Measurements from ENCODE around the gene KLF13. TPM values are rescaled to one million over a fixed set of nuclear protein-coding genes. Genes with fewer than 3 reads are reported as not detected.

Gene KLF13
- total RNA-seq, 1 experiment from 2014 or later: 78.6 TPM

- peaks cover 27% of the 10 kb centered on the region for H3K4me1 ChIP-seq (ENCODE audit: control insufficient read depth, insufficient read depth, low read length)
- in situ Hi-C loops (cut with HindIII; ENCODE audit: low pct_unique_long_range_greater_than_20kb, low sequenced_read_pairs): no loop called here
- H3K27ac ChIP-seq (ENCODE audit: low read length): no peak overlapping the region
- H3K4me3 ChIP-seq (ENCODE audit: low read depth in 2 of 2, low read length in 2 of 2): no peak overlapping the region
- H3K9me3 ChIP-seq (ENCODE audit: control insufficient read depth, insufficient read depth, low read depth, low read length): no peaks in the 10 kb centered on the region
- DNase-seq (ENCODE audit: low read depth, low spot score) (no peak), ATAC-seq (no peak)
- CTCF ChIA-PET: no interaction called here
- TF ChIP-seq SIN3A (IDR thresholded peaks at IDR 0.05; ENCODE audit: borderline replicate concordance, insufficient read depth, low read depth, low read length) (no peak), POLR2AphosphoS5 (IDR thresholded peaks at IDR 0.05; ENCODE audit: low read depth, low read length) (no peak), CTCF (IDR thresholded peaks at IDR 0.05) (no peak), REST (IDR thresholded peaks at IDR 0.05; ENCODE audit: insufficient read depth in 1 of 2, low read depth in 2 of 2, low read length in 1 of 2) (no peak), TCF7L2 (IDR thresholded peaks at IDR 0.05; ENCODE audit: low read depth, low read length) (no peak)
- H3K27me3 ChIP-seq (ENCODE audit: control insufficient read depth, insufficient read depth, low read length): no peaks in the 10 kb centered on the region
- H3K36me3 ChIP-seq (ENCODE audit: control insufficient read depth, insufficient read depth, low read length): no peaks in the 10 kb centered on the region
- POLR2A ChIA-PET: no interaction called here
- intact Hi-C loops (cut with micrococcal nuclease; ENCODE audit: unreplicated experiment): no loop called here
- BruUV-seq (replicated peaks): no TSS peak
These were observed 6.5 kb downstream of the KLF13 start for GRCh38 chr15:31333119-31333518.

- POLR2A ChIA-PET: no interaction called here
- DNase-seq (ENCODE audit: low read depth, low spot score) (no peak), ATAC-seq (no peak)
- TF ChIP-seq POLR2AphosphoS5 (IDR thresholded peaks at IDR 0.05; ENCODE audit: low read depth, low read length): no peak
- TF ChIP-seq SIN3A (IDR thresholded peaks at IDR 0.05; ENCODE audit: borderline replicate concordance, insufficient read depth, low read depth, low read length): no peak
- TF ChIP-seq CTCF (IDR thresholded peaks at IDR 0.05): no peak
- TF ChIP-seq REST (IDR thresholded peaks at IDR 0.05; ENCODE audit: insufficient read depth in 1 of 2, low read depth in 2 of 2, low read length in 1 of 2): no peak
- TF ChIP-seq TCF7L2 (IDR thresholded peaks at IDR 0.05; ENCODE audit: low read depth, low read length): no peak
- H3K27ac ChIP-seq (ENCODE audit: low read length): no peak overlapping the region
- H3K36me3 ChIP-seq (ENCODE audit: control insufficient read depth, insufficient read depth, low read length): no peaks in the 10 kb centered on the region
- no peaks in the 10 kb centered on the region for H3K9me3 ChIP-seq (ENCODE audit: control insufficient read depth, insufficient read depth, low read depth, low read length)
- CTCF ChIA-PET: no interaction called here
- peaks cover 32% of the 10 kb centered on the region for H3K4me1 ChIP-seq (ENCODE audit: control insufficient read depth, insufficient read depth, low read length)
- in situ Hi-C loops (cut with HindIII; ENCODE audit: low pct_unique_long_range_greater_than_20kb, low sequenced_read_pairs): no loop called here
- BruUV-seq (replicated peaks): no TSS peak
- intact Hi-C loops (cut with micrococcal nuclease; ENCODE audit: unreplicated experiment): no loop called here
- H3K27me3 ChIP-seq (ENCODE audit: control insufficient read depth, insufficient read depth, low read length): no peaks in the 10 kb centered on the region
- H3K4me3 ChIP-seq (ENCODE audit: low read depth in 2 of 2, low read length in 2 of 2): no peak overlapping the region
These were observed 7.2 kb downstream of the KLF13 start for GRCh38 chr15:31333820-31334219.
